ENCODE data around the gene MYO3B. TPM values are rescaled to one million over a fixed set of nuclear protein-coding genes. Genes with fewer than 3 reads are reported as not detected.

MYO3B gene
- total RNA-seq, 1 donor from 2014 or later = 0.24 TPM

- ATAC-seq = no peak
Observed at GRCh38 chr2:170213651-170214050, 35.7 kb downstream of the MYO3B start.

DNA sequence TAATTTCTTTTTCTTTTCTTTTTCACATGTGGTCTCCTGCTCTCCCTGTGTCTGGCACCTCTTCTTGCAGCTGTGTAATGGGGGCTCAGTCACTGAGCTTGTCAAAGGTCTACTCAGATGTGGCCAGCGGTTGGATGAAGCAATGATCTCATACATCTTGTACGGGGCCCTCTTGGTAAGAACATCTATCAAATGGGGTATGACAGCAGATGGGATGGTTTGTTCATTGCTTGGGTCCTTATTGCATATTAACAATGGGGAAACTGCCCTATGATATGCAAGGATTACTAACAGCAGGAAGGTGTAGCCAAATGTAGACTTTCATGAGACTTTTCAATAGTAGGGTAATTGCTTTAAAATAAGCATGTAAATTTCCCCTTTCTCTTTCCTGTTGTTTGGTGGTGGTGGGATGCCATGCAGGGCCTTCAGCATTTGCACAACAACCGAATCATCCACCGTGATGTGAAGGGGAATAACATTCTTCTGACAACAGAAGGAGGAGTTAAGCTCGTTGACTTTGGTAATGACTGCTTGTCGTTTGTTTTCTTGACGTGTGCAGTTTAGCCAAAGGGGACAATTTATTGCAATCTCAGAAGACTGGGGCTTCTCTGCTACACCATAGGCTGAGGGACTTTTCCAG lies 36.5 kb downstream of the MYO3B start:
- no peak for ATAC-seq

- no peak for ATAC-seq
Observed at GRCh38 chr2:170215021-170215420, 37.1 kb downstream of the MYO3B start.

DNA sequence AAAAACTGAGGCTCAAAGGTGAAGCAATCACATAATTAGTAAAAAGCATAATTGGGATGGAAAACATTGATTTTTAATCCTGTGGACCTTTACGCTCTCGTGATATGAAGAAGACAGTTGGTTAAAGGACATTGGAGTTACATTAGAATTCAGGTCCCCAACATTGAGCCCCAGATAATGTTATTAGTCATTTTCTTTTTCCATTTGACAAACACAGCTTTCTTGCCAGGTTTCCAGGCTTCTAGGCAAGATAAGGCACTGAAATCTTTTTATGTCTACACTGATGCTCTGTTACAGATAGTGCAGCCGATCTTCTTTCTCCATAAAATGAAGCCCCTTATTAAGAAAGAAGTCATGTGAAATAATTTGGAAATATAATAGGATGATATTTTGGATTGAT lies 38.5 kb downstream of the MYO3B start:
- ATAC-seq = no peak

DNA sequence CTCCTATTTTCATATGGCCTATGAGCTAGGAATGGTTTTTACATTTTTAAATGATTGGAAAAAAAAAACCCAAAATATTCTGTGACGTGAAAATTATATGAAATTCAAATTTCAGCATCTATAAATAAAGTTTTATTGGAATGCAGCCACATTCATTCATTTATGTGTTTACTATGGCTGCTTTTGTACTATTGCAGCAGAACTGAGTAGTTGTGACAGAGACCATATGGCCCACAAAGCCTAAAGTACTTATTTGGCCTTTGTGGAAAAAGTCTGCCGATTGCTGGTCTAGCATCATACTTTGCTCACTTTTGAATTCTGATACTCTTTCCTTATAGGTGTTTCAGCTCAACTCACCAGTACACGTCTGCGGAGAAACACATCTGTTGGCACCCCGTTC lies 39.0 kb downstream of the MYO3B start:
- ATAC-seq = no peak

- ATAC-seq = no peak
Observed at GRCh38 chr2:170217778-170218251, 39.9 kb downstream of the MYO3B start.

DNA sequence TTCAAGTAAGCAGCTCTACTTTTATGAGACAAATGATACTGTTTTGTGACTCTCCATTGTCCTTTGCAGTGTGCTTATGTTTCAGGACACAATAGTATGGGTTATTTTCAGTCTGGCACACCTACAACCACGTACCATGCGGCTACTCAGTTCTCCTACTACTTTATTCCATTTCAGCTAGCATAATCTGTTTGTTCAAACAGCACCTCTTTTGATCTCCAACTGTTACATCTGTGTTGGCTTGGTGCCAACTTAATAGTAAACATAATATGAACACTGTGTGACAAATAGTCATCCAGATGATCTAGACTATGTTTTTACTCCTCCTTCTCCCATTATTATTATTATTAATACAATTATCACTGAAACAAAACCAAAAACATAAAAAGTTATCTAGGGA lies 40.5 kb downstream of the MYO3B start:
- no peak for ATAC-seq

DNA sequence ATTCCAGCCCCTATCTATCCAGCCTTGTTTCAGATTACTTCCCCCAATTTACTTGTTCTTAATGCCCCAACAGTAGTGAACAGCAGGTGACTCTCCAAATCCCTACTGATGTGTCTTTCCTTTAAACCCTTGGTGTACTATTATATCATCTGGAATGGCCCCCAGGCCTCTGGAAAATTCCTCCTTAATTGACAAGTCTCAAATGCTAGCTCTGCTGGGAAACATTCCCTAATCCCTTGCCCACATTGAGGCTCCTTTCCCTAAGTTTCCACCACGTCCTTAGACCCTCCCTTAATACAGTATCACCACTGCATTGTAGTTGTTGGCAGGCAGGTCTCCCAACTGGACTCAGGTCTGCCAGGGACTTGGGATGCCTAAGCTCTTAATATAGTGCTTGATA lies 41.0 kb downstream of the MYO3B start:
- ATAC-seq = no peak

DNA sequence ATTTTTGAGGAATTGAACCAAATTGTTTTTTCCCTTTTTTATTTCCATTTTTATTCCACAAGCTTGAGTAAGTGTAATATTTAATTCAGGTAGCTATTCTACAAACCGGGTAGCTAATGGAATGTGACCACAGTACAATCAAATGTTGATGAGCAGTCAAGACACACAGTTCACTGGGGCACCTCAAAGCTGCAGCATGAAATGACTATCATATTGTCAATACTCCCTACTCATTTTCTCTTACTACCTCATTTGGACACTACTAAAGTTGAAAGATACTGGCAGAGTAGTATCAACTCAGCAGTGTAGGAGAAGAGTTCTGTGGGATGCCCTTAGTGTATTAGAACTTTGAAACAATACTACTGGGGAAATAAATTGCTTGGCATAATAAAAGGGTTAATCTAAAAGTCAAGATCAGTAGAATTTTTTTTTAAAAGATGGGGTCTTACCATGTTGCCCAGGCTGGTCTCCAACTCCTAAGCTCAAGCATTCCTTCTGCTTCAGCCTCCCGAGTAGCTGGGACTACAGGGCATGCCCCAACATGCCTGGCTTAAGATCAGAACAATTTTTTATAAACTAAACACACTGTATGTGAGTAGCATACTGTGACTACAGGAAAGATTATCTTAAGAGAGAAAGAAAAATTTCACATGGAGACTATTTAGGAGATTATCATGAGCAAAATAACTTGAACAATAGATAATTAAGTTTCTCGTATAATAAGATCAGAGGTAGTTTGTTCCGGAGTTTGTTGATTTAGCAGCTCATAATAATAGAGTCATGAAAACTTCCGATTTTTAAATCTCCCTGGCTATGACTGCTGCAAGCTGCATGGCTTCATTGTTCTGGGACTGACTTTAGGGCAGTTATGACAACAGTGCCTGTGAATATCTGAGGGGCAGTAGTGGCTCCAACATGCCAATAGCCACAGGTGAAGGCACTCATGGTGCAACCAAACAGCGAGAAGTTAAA lies 43.7 kb downstream of the MYO3B start:
- ATAC-seq = peak; percentile 63

GRCh38 chr2:170222298-170222697 lies 44.4 kb downstream of the MYO3B start:
- ATAC-seq = no peak

GRCh38 chr2:170222842-170223241 lies 44.9 kb downstream of the MYO3B start:
- ATAC-seq = no peak

GRCh38 chr2:170224692-170225294 lies 46.8 kb downstream of the MYO3B start:
- ATAC-seq = no peak

DNA sequence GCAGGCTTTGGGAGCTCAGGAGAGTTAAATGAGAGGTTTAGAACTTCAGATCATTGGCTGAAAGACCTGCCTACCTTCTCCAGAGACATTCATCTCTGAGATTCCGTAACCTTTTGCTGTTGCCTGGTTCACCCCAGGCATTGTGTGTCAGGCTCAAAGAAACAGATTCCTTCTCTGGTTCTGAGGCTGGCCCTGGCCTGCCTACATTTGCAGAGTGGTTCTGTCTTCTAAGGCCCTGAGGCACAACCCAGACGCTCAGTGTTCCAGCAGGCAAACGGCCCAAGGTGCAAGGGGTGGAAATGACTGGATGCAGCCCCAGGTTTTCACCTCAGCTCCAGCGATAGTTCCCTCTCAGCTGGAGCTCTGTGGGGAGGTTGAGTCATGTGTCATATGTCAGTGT lies 48.3 kb downstream of the MYO3B start:
- peak; percentile 46 for ATAC-seq

GRCh38 chr2:170227507-170227947 lies 49.6 kb downstream of the MYO3B start:
- no peak for ATAC-seq

DNA sequence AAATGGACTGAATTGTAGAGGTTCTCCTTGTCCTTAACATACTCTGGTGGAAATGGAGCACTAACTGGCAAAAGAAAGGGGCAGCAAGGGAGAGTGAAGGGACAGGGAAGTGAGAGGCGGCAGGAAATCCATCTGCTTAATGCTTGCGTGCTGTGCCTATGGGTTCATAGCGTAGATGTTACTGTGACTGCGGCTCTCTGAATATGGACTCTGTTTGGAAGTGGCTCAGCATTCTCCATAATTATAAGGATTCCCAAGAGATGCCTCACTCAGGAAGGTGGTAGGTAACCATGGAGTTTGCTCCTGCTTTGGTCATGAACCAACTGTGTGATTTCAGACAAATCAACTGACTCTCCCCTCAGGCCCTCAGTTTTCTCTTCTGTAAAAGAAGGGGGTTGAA lies 50.0 kb downstream of the MYO3B start:
- no peak for ATAC-seq

DNA sequence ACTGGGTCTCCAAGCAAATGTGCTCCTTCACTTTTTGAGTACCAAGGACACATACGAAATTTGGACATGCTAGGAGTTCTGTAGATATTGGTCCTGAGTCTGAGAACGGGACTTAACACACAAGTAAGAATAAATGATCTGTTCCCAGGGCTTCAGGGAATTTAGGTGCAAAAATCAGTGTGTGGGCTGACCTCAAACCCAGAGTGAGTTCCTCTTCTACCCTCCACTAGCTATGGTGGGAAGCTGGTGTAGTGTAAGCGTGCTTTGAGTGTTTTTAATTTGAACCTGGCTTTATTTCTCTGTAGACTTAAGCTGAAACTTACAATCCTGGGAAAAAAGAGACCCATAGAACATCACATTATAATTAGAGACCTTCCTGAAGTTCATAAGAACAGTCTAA lies 50.5 kb downstream of the MYO3B start:
- no peak for ATAC-seq

DNA sequence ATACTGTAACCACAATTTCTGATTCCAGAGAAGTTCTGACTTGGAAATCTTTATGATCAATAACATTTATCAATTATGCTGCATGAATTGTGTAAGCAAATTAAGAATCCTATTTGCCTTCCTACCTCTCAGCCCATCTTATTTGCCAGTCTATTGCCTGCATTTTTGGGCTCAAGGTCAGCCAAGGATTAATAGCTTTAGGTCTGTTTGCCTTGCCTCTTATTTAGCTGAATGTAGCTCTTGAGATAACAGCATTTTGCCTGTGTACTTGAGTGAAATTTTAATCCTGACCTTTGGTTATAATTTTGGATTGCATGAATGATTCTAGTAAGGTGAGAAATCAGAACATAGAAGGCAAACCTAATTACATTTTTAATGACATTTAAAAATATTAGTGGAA lies 51.2 kb downstream of the MYO3B start:
- ATAC-seq = no peak

DNA sequence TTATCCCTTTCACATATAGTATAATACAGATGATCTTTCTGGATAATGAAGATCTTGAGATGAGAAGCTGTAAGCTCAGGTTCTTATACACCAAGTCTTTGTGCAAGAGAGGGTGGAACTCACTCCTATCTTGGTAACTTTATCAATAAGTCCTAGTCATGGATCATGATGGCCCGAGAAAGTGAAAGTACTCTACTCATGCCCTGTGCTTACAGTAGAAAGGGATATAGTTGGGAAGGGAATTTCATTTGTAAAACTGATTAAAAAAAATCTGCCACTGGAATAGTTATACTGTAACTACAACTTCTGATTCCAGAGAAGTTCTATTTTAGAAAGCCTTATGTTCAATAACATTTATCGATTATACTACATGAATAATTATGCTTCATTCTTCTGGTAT lies 51.8 kb downstream of the MYO3B start:
- no peak for ATAC-seq

GRCh38 chr2:170235860-170236679 lies 58.1 kb downstream of the MYO3B start:
- ATAC-seq = no peak

GRCh38 chr2:170236680-170237047 lies 58.7 kb downstream of the MYO3B start:
- ATAC-seq = no peak

GRCh38 chr2:170237572-170238120 lies 59.7 kb downstream of the MYO3B start:
- ATAC-seq = no peak

DNA sequence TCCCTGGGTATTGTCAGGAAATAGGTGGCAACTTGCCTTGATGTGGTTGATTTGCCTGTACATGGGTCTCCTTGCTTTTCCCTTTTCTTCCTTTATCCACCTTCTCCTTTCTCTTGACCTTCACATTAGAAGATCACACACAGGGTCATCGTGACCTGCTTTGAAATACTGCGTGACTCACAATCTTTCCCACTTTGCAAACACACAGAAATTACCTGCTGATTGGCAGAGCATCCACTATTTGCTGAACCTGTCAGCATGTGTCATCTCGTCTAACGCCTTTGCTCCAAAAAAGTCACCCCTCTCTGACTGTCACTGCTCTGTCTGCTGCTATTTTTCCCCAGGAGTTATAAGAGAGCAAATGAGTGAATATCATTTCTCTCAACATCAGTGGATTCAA lies 60.8 kb downstream of the MYO3B start:
- ATAC-seq = no peak

Data from esophagus mucosa (tissue), 1 donor.